ENCODE measurements around the gene EPPIN. TPM values are rescaled to one million over a fixed set of nuclear protein-coding genes. Genes with fewer than 3 reads are reported as not detected.

EPPIN gene
- total RNA-seq, 1 donor from 2014 or later: not detected

GRCh38 chr20:45515147-45515913, 31.9 kb downstream of the EPPIN start, which contains the start of gene SPINT3:
SPINT3 (minus strand) TSS chr20:45515622; CDS start chr20:45515608, 14 bp downstream.
- no peaks in the 10 kb centered on the region for H3K9me3 Mint-ChIP-seq (ENCODE audit: low read depth)
- H3K4me1 Mint-ChIP-seq (ENCODE audit: low read depth): no peaks in the 10 kb centered on the region
- no peak within 1 kb of the TSS for H3K4me3 Mint-ChIP-seq (ENCODE audit: unreplicated experiment)
- no peak for DNase-seq (ENCODE audit: low spot score)
- no peak within 1 kb of the TSS for H3K27ac Mint-ChIP-seq (ENCODE audit: unreplicated experiment)
- TF ChIP-seq CTCF (IDR thresholded peaks at IDR 0.05): no peak
- peaks cover 10% of the 10 kb centered on the region for H3K27me3 Mint-ChIP-seq (ENCODE audit: low read depth)
- H3K36me3 Mint-ChIP-seq (ENCODE audit: low read depth): no peaks in the 10 kb centered on the region

GRCh38 chr20:45510242-45510862, 36.8 kb downstream of the EPPIN start:
- Mint-ChIP-seq H3K4me1 (ENCODE audit: low read depth) (no peaks in the 10 kb centered on the region), H3K27me3 (ENCODE audit: low read depth) (peaks cover 18% of the 10 kb centered on the region), H3K36me3 (ENCODE audit: low read depth) (no peaks in the 10 kb centered on the region), H3K27ac (ENCODE audit: unreplicated experiment) (no peak overlapping the region), H3K4me3 (ENCODE audit: unreplicated experiment) (no peak overlapping the region), H3K9me3 (ENCODE audit: low read depth) (no peaks in the 10 kb centered on the region)
- TF ChIP-seq CTCF (IDR thresholded peaks at IDR 0.05): no peak
- no peak for DNase-seq (ENCODE audit: low spot score)

GRCh38 chr20:45509091-45509490, 38.1 kb downstream of the EPPIN start:
- no peak for TF ChIP-seq CTCF (IDR thresholded peaks at IDR 0.05)
- Mint-ChIP-seq H3K9me3 (ENCODE audit: low read depth) (no peaks in the 10 kb centered on the region), H3K4me1 (ENCODE audit: low read depth) (no peaks in the 10 kb centered on the region), H3K27ac (ENCODE audit: unreplicated experiment) (no peak overlapping the region), H3K36me3 (ENCODE audit: low read depth) (no peaks in the 10 kb centered on the region), H3K27me3 (ENCODE audit: low read depth) (peaks cover 16% of the 10 kb centered on the region), H3K4me3 (ENCODE audit: unreplicated experiment) (no peak overlapping the region)
- no peak for DNase-seq (ENCODE audit: low spot score)

- no peak for DNase-seq (ENCODE audit: low spot score)
- H3K27me3 Mint-ChIP-seq (ENCODE audit: low read depth): peaks cover 17% of the 10 kb centered on the region
- no peaks in the 10 kb centered on the region for H3K36me3 Mint-ChIP-seq (ENCODE audit: low read depth)
- TF ChIP-seq CTCF (IDR thresholded peaks at IDR 0.05): no peak
- no peaks in the 10 kb centered on the region for H3K9me3 Mint-ChIP-seq (ENCODE audit: low read depth)
- H3K4me1 Mint-ChIP-seq (ENCODE audit: low read depth): no peaks in the 10 kb centered on the region
- no peak overlapping the region for H3K4me3 Mint-ChIP-seq (ENCODE audit: unreplicated experiment)
- H3K27ac Mint-ChIP-seq (ENCODE audit: unreplicated experiment): no peak overlapping the region
Measured at GRCh38 chr20:45508068-45508886, 38.9 kb downstream of the EPPIN start.

All from chondrocyte (in vitro differentiated cells).